GM20000 (cell line): ENCODE measurements around the gene CCNT2.

Experiments used
- DNase-seq: peaks from one replicate; pipeline ENCODE4 v3.0.0; 2012; ENCODE audit warnings: low spot score
- CTCF ChIP-seq: IDR thresholded peaks from 2 replicates; pipeline ENCODE4 v1.5.1; 2012; ENCODE audit warnings: mild to moderate bottlenecking, control low read depth; ENCODE audit errors: extremely low read depth, missing control alignments

The CCNT2 gene

DNA sequence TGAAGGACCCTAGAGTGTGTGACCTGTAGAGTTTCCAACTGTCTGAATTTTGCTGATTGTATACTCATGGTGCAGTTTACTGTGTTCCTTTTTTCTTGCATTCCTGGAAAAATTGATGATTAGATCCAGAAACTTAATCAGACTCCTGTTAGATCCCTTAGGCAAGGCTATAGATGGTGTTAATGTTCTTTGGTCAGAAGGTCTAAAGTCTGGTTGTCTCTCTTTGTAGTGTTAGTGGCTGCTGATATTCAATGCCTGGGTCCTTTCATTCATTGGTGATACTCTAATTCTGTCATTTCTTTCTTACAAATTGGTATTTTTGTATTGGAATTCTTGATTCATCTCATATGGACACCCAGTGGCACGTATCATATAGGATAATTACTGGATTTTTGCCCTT, 6.3 kb downstream of the CCNT2 start:
- TF ChIP-seq CTCF = no peak
- no peak for DNase-seq

- no peak for TF ChIP-seq CTCF
Measured at GRCh38 chr2:134926231-134926931, 7.8 kb downstream of the CCNT2 start.

DNA sequence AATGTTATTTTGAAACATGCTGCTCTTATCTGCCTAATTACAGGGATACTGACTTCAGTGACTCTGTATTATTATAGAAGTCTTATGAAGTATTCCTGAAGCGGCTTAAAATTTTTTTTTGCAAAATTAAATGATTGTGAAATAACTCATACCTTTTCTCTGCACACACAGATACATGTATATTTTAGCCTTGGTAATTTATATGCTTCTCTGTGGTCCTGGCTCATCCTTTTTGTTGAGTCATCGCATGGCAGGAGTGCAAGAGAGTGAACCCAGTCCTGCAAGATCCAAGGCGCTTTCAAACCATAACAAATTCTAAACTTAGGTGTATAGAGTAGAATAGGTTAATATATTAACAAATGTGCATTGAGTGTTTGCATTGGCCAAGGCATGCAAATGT, 8.6 kb downstream of the CCNT2 start:
- no peak for TF ChIP-seq CTCF
- no peak for DNase-seq

More at GRCh38 chr2:134926231-134926931, 7.8 kb downstream of the CCNT2 start:
- DNase-seq = no peak

DNA sequence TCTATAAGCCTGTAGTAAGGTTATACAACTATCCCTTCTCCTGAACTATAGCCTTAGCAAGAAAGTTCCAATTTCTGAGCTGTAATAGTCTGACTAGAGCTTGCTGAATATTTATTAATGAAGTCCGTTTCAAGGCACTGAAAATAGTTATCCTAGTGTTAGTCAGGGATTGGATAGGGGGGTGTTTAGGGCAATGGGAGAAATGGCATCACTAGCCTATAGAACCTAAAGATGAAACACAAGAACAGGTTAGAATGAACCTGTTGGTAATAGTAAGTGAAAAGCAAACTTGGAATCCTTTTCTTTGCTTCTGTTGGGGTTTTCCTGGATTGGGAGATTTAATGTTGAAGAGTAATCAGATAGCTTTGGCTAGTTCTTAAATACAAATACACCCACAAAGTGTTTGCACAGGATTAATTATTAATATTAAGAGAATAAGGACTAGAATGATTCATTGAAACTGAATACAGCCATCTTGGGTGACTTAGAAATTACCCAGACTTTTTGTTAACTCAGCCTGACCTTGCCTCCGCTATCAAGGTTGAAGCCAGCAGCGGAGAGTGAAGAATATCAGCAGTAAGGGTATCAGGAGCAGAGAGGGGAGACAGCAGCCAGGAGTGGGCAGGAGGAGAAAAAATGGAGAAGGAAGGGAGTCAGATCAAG, 14.4 kb downstream of the CCNT2 start:
- no peak for TF ChIP-seq CTCF
- DNase-seq = no peak

- no peak for TF ChIP-seq CTCF
- DNase-seq = no peak
Measured at GRCh38 chr2:134933732-134934131, 15.1 kb downstream of the CCNT2 start.

GRCh38 chr2:134934150-134934549, 15.5 kb downstream of the CCNT2 start:
- DNase-seq = no peak
- TF ChIP-seq CTCF = no peak

DNA sequence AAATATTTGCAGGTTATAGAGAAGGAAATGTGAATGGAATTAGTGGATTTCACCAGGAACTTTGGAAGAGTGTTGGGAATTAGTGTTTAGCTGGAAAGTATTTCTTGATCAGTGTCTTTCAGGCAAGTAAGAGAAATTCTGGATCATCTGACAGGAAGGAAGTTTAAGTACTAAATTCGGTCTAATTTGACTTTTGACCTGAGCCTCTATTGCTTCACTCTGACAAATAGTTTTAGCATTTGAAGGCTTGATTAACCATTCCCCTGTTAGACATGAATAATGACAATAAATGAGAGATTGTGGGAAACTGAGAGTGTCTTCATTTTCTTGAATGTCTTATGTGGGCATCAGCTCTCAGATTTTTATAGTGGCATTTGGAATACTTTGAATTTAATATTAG, 16.0 kb downstream of the CCNT2 start:
- no peak for TF ChIP-seq CTCF
- DNase-seq = no peak
